OCI-LY7 (cell line): Measurements from ENCODE around the gene TREML1.

Source experiments
- CTCF ChIP-seq: fragments of 200-600 bp; sonication (generic); conservative IDR thresholded peaks from 2 replicates; pipeline ENCODE4 v1.5.1; 2014; ENCODE audit warnings: mild to moderate bottlenecking, antibody characterized with exemption, low read length, moderate library complexity, mixed read lengths
- EZH2phosphoT487 ChIP-seq: fragments of 200-600 bp; sonication (generic); IDR thresholded peaks from 2 replicates; pipeline ENCODE4 v1.6.1; 2018; ENCODE audit warnings: low read depth, borderline replicate concordance, mild to moderate bottlenecking, mixed run types, antibody characterized with exemption, low read length, moderate library complexity, mixed read lengths

GRCh38 chr6:41181566-41181965 is 27.4 kb upstream of the TREML1 start:
- TF ChIP-seq CTCF (no peak), EZH2phosphoT487 (no peak)
